Measurements from ENCODE around the gene AIF1L. TPM values are rescaled to one million over a fixed set of nuclear protein-coding genes. Genes with fewer than 3 reads are reported as not detected.

Gene AIF1L
- total RNA-seq, 1 donor from 2014 or later, result 16.3 TPM

GRCh38 chr9:131056781-131057506 lies 39.4 kb upstream of the AIF1L start:
- Mint-ChIP-seq H3K27ac (ENCODE audit: unreplicated experiment) (no peak overlapping the region), H3K4me3 (ENCODE audit: unreplicated experiment) (no peak overlapping the region), H3K27me3 (ENCODE audit: unreplicated experiment) (peaks cover 2% of the 10 kb centered on the region), H3K36me3 (ENCODE audit: low read depth, unreplicated experiment) (no peaks in the 10 kb centered on the region), H3K4me1 (ENCODE audit: unreplicated experiment) (no peaks in the 10 kb centered on the region), H3K9me3 (ENCODE audit: unreplicated experiment) (no peaks in the 10 kb centered on the region)
- no peak for DNase-seq (ENCODE audit: low spot score)
- no peak for TF ChIP-seq CTCF (IDR thresholded peaks at IDR 0.05; ENCODE audit: unreplicated experiment)

GRCh38 chr9:131060900-131061630 lies 35.3 kb upstream of the AIF1L start:
- no peaks in the 10 kb centered on the region for H3K9me3 Mint-ChIP-seq (ENCODE audit: unreplicated experiment)
- TF ChIP-seq CTCF (IDR thresholded peaks at IDR 0.05; ENCODE audit: unreplicated experiment), result no peak
- no peaks in the 10 kb centered on the region for H3K4me1 Mint-ChIP-seq (ENCODE audit: unreplicated experiment)
- H3K27ac Mint-ChIP-seq (ENCODE audit: unreplicated experiment), result no peak overlapping the region
- peaks cover 2% of the 10 kb centered on the region for H3K27me3 Mint-ChIP-seq (ENCODE audit: unreplicated experiment)
- DNase-seq (ENCODE audit: low spot score), result no peak
- peaks cover 5% of the 10 kb centered on the region for H3K36me3 Mint-ChIP-seq (ENCODE audit: low read depth, unreplicated experiment)
- no peak overlapping the region for H3K4me3 Mint-ChIP-seq (ENCODE audit: unreplicated experiment)

GRCh38 chr9:131062969-131063368 lies 33.4 kb upstream of the AIF1L start:
- DNase-seq (ENCODE audit: low spot score), result no peak
- Mint-ChIP-seq H3K4me1 (ENCODE audit: unreplicated experiment) (no peaks in the 10 kb centered on the region), H3K9me3 (ENCODE audit: unreplicated experiment) (no peaks in the 10 kb centered on the region), H3K27ac (ENCODE audit: unreplicated experiment) (no peak overlapping the region), H3K36me3 (ENCODE audit: low read depth, unreplicated experiment) (peaks cover 5% of the 10 kb centered on the region), H3K4me3 (ENCODE audit: unreplicated experiment) (no peak overlapping the region), H3K27me3 (ENCODE audit: unreplicated experiment) (peaks cover 1% of the 10 kb centered on the region)
- TF ChIP-seq CTCF (IDR thresholded peaks at IDR 0.05; ENCODE audit: unreplicated experiment), result no peak

GRCh38 chr9:131065599-131065998 lies 30.7 kb upstream of the AIF1L start:
- TF ChIP-seq CTCF (IDR thresholded peaks at IDR 0.05; ENCODE audit: unreplicated experiment), result no peak
- Mint-ChIP-seq H3K36me3 (ENCODE audit: low read depth, unreplicated experiment) (peaks cover 5% of the 10 kb centered on the region), H3K4me3 (ENCODE audit: unreplicated experiment) (no peak overlapping the region), H3K27me3 (ENCODE audit: unreplicated experiment) (peaks cover 2% of the 10 kb centered on the region), H3K4me1 (ENCODE audit: unreplicated experiment) (no peaks in the 10 kb centered on the region), H3K27ac (ENCODE audit: unreplicated experiment) (no peak overlapping the region), H3K9me3 (ENCODE audit: unreplicated experiment) (no peaks in the 10 kb centered on the region)
- DNase-seq (ENCODE audit: low spot score), result no peak

GRCh38 chr9:131067625-131068024 lies 28.7 kb upstream of the AIF1L start:
- no peak overlapping the region for H3K27ac Mint-ChIP-seq (ENCODE audit: unreplicated experiment)
- H3K27me3 Mint-ChIP-seq (ENCODE audit: unreplicated experiment), result peaks cover 5% of the 10 kb centered on the region
- H3K4me3 Mint-ChIP-seq (ENCODE audit: unreplicated experiment), result no peak overlapping the region
- H3K9me3 Mint-ChIP-seq (ENCODE audit: unreplicated experiment), result no peaks in the 10 kb centered on the region
- H3K36me3 Mint-ChIP-seq (ENCODE audit: low read depth, unreplicated experiment), result peaks cover 5% of the 10 kb centered on the region
- TF ChIP-seq CTCF (IDR thresholded peaks at IDR 0.05; ENCODE audit: unreplicated experiment), result no peak
- no peak for DNase-seq (ENCODE audit: low spot score)
- no peaks in the 10 kb centered on the region for H3K4me1 Mint-ChIP-seq (ENCODE audit: unreplicated experiment)
